Keratinocyte (primary cell): ENCODE measurements around the gene ANKS6.

Source experiments
- CTCF ChIP-seq, 3 experiments: IDR thresholded peaks in 1 of 3; conservative IDR thresholded peaks in 1 of 3; optimal IDR thresholded peaks in 1 of 3; 2 replicates in 2 of 3; 3 replicates in 1 of 3; pipeline versions ENCODE3 to v1.5.1; 2011; ENCODE audit warnings: low read length in 3 of 3, mild to moderate bottlenecking in 3 of 3, moderate library complexity in 2 of 3, control low read depth in 1 of 3, inconsistent platforms in 1 of 3; ENCODE audit not compliant: insufficient read depth in 2 of 3; ENCODE audit errors: extremely low read depth in 1 of 3
- EZH2 ChIP-seq: IDR thresholded peaks from one replicate; pipeline ENCODE4 v1.6.1; 2012; ENCODE audit warnings: inconsistent platforms, mild to moderate bottlenecking, low read length, moderate library complexity

DNA sequence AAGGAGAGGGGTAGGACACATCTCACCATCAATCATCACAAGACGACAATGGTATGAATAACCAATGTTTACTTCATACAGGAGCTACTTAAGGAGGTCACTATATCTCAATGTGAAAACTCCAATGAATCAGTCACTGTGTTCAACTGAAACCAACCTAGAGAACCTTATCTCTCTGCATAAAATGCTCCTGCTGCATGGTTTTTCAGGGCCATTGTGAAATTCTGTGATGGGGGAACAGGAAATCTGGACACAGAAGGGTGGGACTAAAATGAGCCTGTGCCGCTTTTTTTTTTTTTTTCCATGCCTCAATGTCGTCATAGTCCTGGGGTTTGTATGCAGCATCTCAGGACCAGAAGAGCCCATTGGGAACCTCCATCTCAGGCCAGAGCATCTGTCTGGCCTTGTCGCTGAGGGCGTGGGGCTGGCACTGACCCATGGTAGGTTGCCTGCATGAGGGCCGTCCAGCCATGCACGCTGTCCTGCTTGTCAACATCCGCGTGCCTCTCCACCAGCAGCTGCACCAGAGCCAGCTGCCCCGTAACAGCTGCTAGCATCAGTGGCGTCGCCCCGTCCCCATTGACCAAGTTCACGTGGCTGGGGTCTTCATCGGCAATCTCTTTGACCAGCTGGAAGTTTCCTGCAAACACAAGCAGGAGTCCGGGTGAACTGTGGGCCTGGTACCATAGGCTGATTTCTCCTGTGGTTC is 12.7 kb downstream of the ANKS6 start:
- TF ChIP-seq CTCF (optimal IDR thresholded peaks at IDR 0.05 in 1 of 3, IDR thresholded peaks at IDR 0.05 in 1 of 3, conservative IDR thresholded peaks at IDR 0.05 in 1 of 3; ENCODE audit: extremely low read depth in 1 of 3, insufficient read depth in 2 of 3, low read length in 3 of 3), result no peak
- no peak for TF ChIP-seq EZH2
